Neural cell (in vitro differentiated cells): ENCODE data around the gene UTY. TPM values are rescaled to one million over a fixed set of nuclear protein-coding genes. Genes with fewer than 3 reads are reported as not detected.

ENCODE experiments used
- H2AFZ ChIP-seq: fragments of 200-600, 300-800 bp; sonication (generic), shearing (Covaris generic); 2 replicates; pipeline ENCODE4 v1.6.0; 2014; ENCODE audit warnings: low read depth, mild to moderate bottlenecking, antibody characterized with exemption, low read length, moderate library complexity
- H3F3A ChIP-seq: fragments of 200-600 bp; shearing (Covaris generic); 2 replicates; pipeline ENCODE4 v1.6.1; 2016; ENCODE audit warnings: mild to moderate bottlenecking, moderate library complexity, mixed read lengths, antibody characterized with exemption, low read length; ENCODE audit not compliant: insufficient read depth, poor library complexity, severe bottlenecking
- H3K27ac ChIP-seq: fragments of 200-600, 300-800 bp; sonication (generic), shearing (Covaris generic); 2 replicates; pipeline ENCODE4 v1.5.1; 2014; ENCODE audit warnings: mild to moderate bottlenecking, low read length, moderate library complexity
- H3K27me3 ChIP-seq: fragments of 300-800, 200-600 bp; sonication (generic), shearing (Covaris generic); 2 replicates; pipeline ENCODE4 v1.6.0; 2014; ENCODE audit warnings: mild to moderate bottlenecking, low read depth, low read length, moderate library complexity; ENCODE audit not compliant: insufficient read depth
- H3K36me3 ChIP-seq: fragments of 300-800, 200-600 bp; sonication (generic), shearing (Covaris generic); 2 replicates; pipeline ENCODE4 v1.5.1; 2014; ENCODE audit warnings: mild to moderate bottlenecking, antibody characterized with exemption, low read length, moderate library complexity; ENCODE audit not compliant: insufficient read depth
- H3K4me2 ChIP-seq: fragments of 300-800, 200-600 bp; sonication (generic), shearing (Covaris generic); 2 replicates; pipeline ENCODE4 v1.6.0; 2014; ENCODE audit warnings: mild to moderate bottlenecking, low read length
- H3K4me3 ChIP-seq: fragments of 300-800, 200-600 bp; sonication (generic), shearing (Covaris generic); 2 replicates; pipeline ENCODE4 v1.5.1; 2014; ENCODE audit warnings: mild to moderate bottlenecking, low read length, moderate library complexity
- H3K79me2 ChIP-seq: fragments of 200-600 bp; shearing (Covaris generic); replicated peaks from 2 replicates; pipeline ENCODE4 v1.6.0; 2014; ENCODE audit warnings: mild to moderate bottlenecking, low read length, moderate library complexity; ENCODE audit not compliant: insufficient read depth
- H3K9ac ChIP-seq: fragments of 300-800, 200-600 bp; sonication (generic), shearing (Covaris generic); 2 replicates; pipeline ENCODE4 v1.6.1; 2016; ENCODE audit warnings: mild to moderate bottlenecking, low read length, mixed read lengths
- H3K9me2 ChIP-seq: fragments of 200-600 bp; shearing (Covaris generic); 2 replicates; pipeline ENCODE4 v1.6.1; 2016; ENCODE audit warnings: mild to moderate bottlenecking, low read length, mixed read lengths; ENCODE audit not compliant: insufficient read depth
- H3K9me3 ChIP-seq: fragments of 200-600, 300-800 bp; sonication (generic), shearing (Covaris generic); 2 replicates; pipeline ENCODE4 v1.6.1; 2016; ENCODE audit warnings: mild to moderate bottlenecking, mixed run types, low read length, moderate library complexity, mixed read lengths
- H4K20me1 ChIP-seq: fragments of 200-600 bp; shearing (Covaris generic); 2 replicates; pipeline ENCODE4 v1.6.1; 2016; ENCODE audit warnings: mild to moderate bottlenecking, mixed run types; ENCODE audit not compliant: insufficient read depth
- CTCF ChIP-seq: fragments of 450-650 bp; IDR thresholded peaks from 2 replicates; pipeline ENCODE4 v1.5.1; 2014; ENCODE audit warnings: antibody characterized with exemption, mild to moderate bottlenecking, moderate library complexity; ENCODE audit not compliant: poor library complexity, severe bottlenecking
- EP300 ChIP-seq: fragments of 450-650 bp; conservative IDR thresholded peaks from 2 replicates; pipeline ENCODE4 v1.6.1; 2014; ENCODE audit warnings: antibody characterized with exemption, mild to moderate bottlenecking, moderate library complexity; ENCODE audit not compliant: poor library complexity, severe bottlenecking
- EZH2 ChIP-seq: fragments of 200-600, 300-800 bp; shearing (Covaris generic), sonication (generic); IDR thresholded peaks from 2 replicates; pipeline ENCODE4 v1.6.1; 2014; ENCODE audit warnings: antibody characterized with exemption, low read length, borderline replicate concordance, mild to moderate bottlenecking; ENCODE audit not compliant: insufficient read depth, poor library complexity, severe bottlenecking
- MXI1 ChIP-seq: fragments of 450-650 bp; conservative IDR thresholded peaks from 2 replicates; pipeline ENCODE4 v1.6.1; 2014; ENCODE audit warnings: antibody characterized with exemption, mild to moderate bottlenecking; ENCODE audit not compliant: poor library complexity, severe bottlenecking
- POLR2AphosphoS5 ChIP-seq: IDR thresholded peaks from 2 replicates; pipeline ENCODE4 v1.6.1; 2012
- RAD21 ChIP-seq: fragments of 450-650 bp; conservative IDR thresholded peaks from 2 replicates; pipeline ENCODE4 v1.6.1; 2014; ENCODE audit warnings: antibody characterized with exemption, mild to moderate bottlenecking, moderate library complexity
- REST ChIP-seq: IDR thresholded peaks from 2 replicates; pipeline ENCODE4 v1.6.1; 2012; ENCODE audit warnings: borderline replicate concordance
- polyA plus RNA-seq: library from polyadenylated mRNA; depleted of rRNA; stranded (reverse); fragments of >200 nt; gene quantifications from 2 replicates; pipeline ENCODE4 v1.2.3, GENCODE V29; 2014

Gene UTY
- polyA plus RNA-seq, 1 donor from 2014 or later, result 17.5 TPM

- no peaks in the 10 kb centered on the region for H3K9me2 ChIP-seq
- H3K36me3 ChIP-seq, result no peaks in the 10 kb centered on the region
- no peaks in the 10 kb centered on the region for H4K20me1 ChIP-seq
- TF ChIP-seq REST (no peak), CTCF (no peak), EP300 (no peak), EZH2 (no peak)
- H3K79me2 ChIP-seq, result no peaks in the 10 kb centered on the region
- no peaks in the 10 kb centered on the region for H3F3A ChIP-seq
- no peak overlapping the region for H3K4me2 ChIP-seq
- no peak overlapping the region for H3K4me3 ChIP-seq
- H2AFZ ChIP-seq, result no peak overlapping the region
- H3K27ac ChIP-seq, result no peak overlapping the region
- H3K9ac ChIP-seq, result no peak overlapping the region
- H3K27me3 ChIP-seq, result no peaks in the 10 kb centered on the region
- H3K9me3 ChIP-seq, result no peaks in the 10 kb centered on the region
Observed at GRCh38 chrY:13307959-13308358, 171.9 kb downstream of the UTY start.

GRCh38 chrY:13300795-13301194, 179.0 kb downstream of the UTY start:
- Histone ChIP-seq H3K4me2 (no peak overlapping the region), H3K79me2 (no peaks in the 10 kb centered on the region), H3K9ac (no peak overlapping the region), H3K4me3 (no peak overlapping the region), H3F3A (no peaks in the 10 kb centered on the region), H4K20me1 (no peaks in the 10 kb centered on the region), H3K9me2 (no peaks in the 10 kb centered on the region), H3K27ac (no peak overlapping the region), H3K9me3 (no peaks in the 10 kb centered on the region), H3K27me3 (no peaks in the 10 kb centered on the region), H3K36me3 (no peaks in the 10 kb centered on the region), H2AFZ (no peak overlapping the region)
- TF ChIP-seq RAD21, result no peak
- no peak for TF ChIP-seq REST
- no peak for TF ChIP-seq MXI1
- TF ChIP-seq POLR2AphosphoS5, result no peak
